Liver (tissue), 9 donors: ENCODE results near the gene MECP2. TPM values are rescaled to one million over a fixed set of nuclear protein-coding genes. Genes with fewer than 3 reads are reported as not detected.

Experiments
- DNase-seq: peaks from one replicate; pipeline ENCODE4 v3.0.0-alpha.2; 2017; ENCODE audit warnings: low spot score
- H3K27ac ChIP-seq, 2 donors: one replicate each; pipeline ENCODE4 v1.7.0; 2013; ENCODE audit warnings: inconsistent platforms in 2 of 2, low read length in 2 of 2, control low read depth in 1 of 2, low read depth in 1 of 2, mild to moderate bottlenecking in 1 of 2
- H3K27me3 ChIP-seq, 4 donors: one replicate each; pipeline versions ENCODE4 v1.6.1 to v1.7.0; 2013; ENCODE audit warnings: low read length in 3 of 4, inconsistent platforms in 1 of 4, mild to moderate bottlenecking in 1 of 4, moderate library complexity in 1 of 4; ENCODE audit not compliant: control insufficient read depth in 4 of 4, insufficient read depth in 4 of 4
- H3K36me3 ChIP-seq, 4 donors: one replicate each; pipeline versions ENCODE4 v1.6.1 to v1.7.0; 2013; ENCODE audit warnings: low read length in 3 of 4, mild to moderate bottlenecking in 3 of 4, low read depth in 1 of 4, moderate library complexity in 1 of 4; ENCODE audit not compliant: control insufficient read depth in 4 of 4, insufficient read depth in 3 of 4
- H3K4me1 ChIP-seq, 4 donors: one replicate each; pipeline versions ENCODE4 v1.6.1 to v1.7.0; 2013; ENCODE audit warnings: low read length in 3 of 4, mild to moderate bottlenecking in 3 of 4, moderate library complexity in 1 of 4; ENCODE audit not compliant: control insufficient read depth in 4 of 4, insufficient read depth in 4 of 4
- H3K4me3 ChIP-seq, 3 donors: one replicate each; pipeline versions ENCODE4 v1.6.1 to v1.7.0; 2013; ENCODE audit warnings: low read length in 3 of 3, control low read depth in 1 of 3, low read depth in 1 of 3, mild to moderate bottlenecking in 1 of 3
- H3K9ac ChIP-seq, 2 donors: one replicate each; pipeline ENCODE4 v1.7.0; 2013; ENCODE audit warnings: low read length in 2 of 2, mild to moderate bottlenecking in 2 of 2, moderate library complexity in 2 of 2, control low read depth in 1 of 2, low read depth in 1 of 2
- H3K9me3 ChIP-seq, 4 donors: one replicate each; pipeline versions ENCODE4 v1.6.1 to v1.7.0; 2013; ENCODE audit warnings: low read length in 3 of 4; ENCODE audit not compliant: control insufficient read depth in 4 of 4
- EGR1 ChIP-seq, 2 donors: IDR thresholded peaks; 2 replicates each; pipeline ENCODE4 v1.6.1; 2016 to 2018; ENCODE audit warnings: antibody characterized with exemption in 2 of 2, low read depth in 2 of 2
- GABPA ChIP-seq, 2 donors: IDR thresholded peaks in 1 of 2; conservative IDR thresholded peaks in 1 of 2; 2 replicates each; pipeline ENCODE4 v1.6.1; 2016; ENCODE audit warnings: antibody characterized with exemption in 2 of 2, mild to moderate bottlenecking in 1 of 2, moderate library complexity in 1 of 2
- HNF4A ChIP-seq, 2 donors: conservative IDR thresholded peaks; 2 replicates each; pipeline ENCODE4 v1.6.1; 2016; ENCODE audit warnings: antibody characterized with exemption in 2 of 2, mild to moderate bottlenecking in 2 of 2
- JUND ChIP-seq, 2 donors: IDR thresholded peaks; 2 replicates each; pipeline ENCODE4 v1.6.1; 2016; ENCODE audit warnings: antibody characterized with exemption in 2 of 2
- NR2F2 ChIP-seq: IDR thresholded peaks from 2 replicates; pipeline ENCODE4 v1.6.1; 2016; ENCODE audit warnings: antibody characterized with exemption
- RAD21 ChIP-seq, 2 donors: IDR thresholded peaks; 2 replicates each; pipeline ENCODE4 v1.6.1; 2016; ENCODE audit warnings: antibody characterized with exemption in 2 of 2, mild to moderate bottlenecking in 2 of 2
- RXRA ChIP-seq, 2 donors: IDR thresholded peaks; 2 replicates each; pipeline ENCODE4 v1.6.1; 2017 to 2018; ENCODE audit warnings: antibody characterized with exemption in 2 of 2, mild to moderate bottlenecking in 1 of 2
- SP1 ChIP-seq: IDR thresholded peaks from 2 replicates; pipeline ENCODE4 v1.6.1; 2018; ENCODE audit warnings: antibody characterized with exemption, mild to moderate bottlenecking
- TAF1 ChIP-seq: conservative IDR thresholded peaks from 2 replicates; pipeline ENCODE4 v1.6.1; 2016; ENCODE audit warnings: antibody characterized with exemption, mild to moderate bottlenecking
- WGBS: extraction: QIAGEN DNeasy Blood & Tissue Kit; methylation state at CpG from one replicate; pipeline ENCODE4 v1.1.7; 2013; 5-methylcytosine and 5-hydroxymethylcytosine counted together
- polyA plus RNA-seq, 2 donors: library from polyadenylated mRNA; stranded (reverse) in 1 of 2; unstranded in 1 of 2; fragments of 200-250 nt in 1 of 2; fragments of >200 nt in 1 of 2; fragmentation: Nextera tagmentation in 1 of 2; extraction: Ambion mirVana in 1 of 2; gene quantifications; one replicate each; pipeline versions ENCODE4 v1.2.1 to v1.2.3, GENCODE V29; 2013 to 2015
- total RNA-seq, 2 donors: library from RNA; depleted of rRNA; stranded (reverse); fragments of >200 nt; gene quantifications; one replicate each; pipeline ENCODE4 v1.2.3, GENCODE V29; 2014
- TF ChIP-seq, protein P1 (sequence below): IDR thresholded peaks from 2 replicates; pipeline ENCODE4 v1.6.1; 2016; ENCODE audit warnings: antibody characterized with exemption, mild to moderate bottlenecking
- TF ChIP-seq, protein P2 (sequence below): fragments of 150-350 bp; IDR thresholded peaks from 2 replicates; pipeline ENCODE4 v1.5.1; 2017; ENCODE audit warnings: improper control_type of control experiment, low read depth, low read length; ENCODE audit not compliant: missing input control
- donor health status: healthy.
- donor health status: healthy.
- donor health status: healthy.
- donor health status: healthy.
- donor health status: healthy.

Gene MECP2
- total and polyA plus RNA-seq, 4 donors: 6.9 to 22.0 (median 10.0) TPM

DNA sequence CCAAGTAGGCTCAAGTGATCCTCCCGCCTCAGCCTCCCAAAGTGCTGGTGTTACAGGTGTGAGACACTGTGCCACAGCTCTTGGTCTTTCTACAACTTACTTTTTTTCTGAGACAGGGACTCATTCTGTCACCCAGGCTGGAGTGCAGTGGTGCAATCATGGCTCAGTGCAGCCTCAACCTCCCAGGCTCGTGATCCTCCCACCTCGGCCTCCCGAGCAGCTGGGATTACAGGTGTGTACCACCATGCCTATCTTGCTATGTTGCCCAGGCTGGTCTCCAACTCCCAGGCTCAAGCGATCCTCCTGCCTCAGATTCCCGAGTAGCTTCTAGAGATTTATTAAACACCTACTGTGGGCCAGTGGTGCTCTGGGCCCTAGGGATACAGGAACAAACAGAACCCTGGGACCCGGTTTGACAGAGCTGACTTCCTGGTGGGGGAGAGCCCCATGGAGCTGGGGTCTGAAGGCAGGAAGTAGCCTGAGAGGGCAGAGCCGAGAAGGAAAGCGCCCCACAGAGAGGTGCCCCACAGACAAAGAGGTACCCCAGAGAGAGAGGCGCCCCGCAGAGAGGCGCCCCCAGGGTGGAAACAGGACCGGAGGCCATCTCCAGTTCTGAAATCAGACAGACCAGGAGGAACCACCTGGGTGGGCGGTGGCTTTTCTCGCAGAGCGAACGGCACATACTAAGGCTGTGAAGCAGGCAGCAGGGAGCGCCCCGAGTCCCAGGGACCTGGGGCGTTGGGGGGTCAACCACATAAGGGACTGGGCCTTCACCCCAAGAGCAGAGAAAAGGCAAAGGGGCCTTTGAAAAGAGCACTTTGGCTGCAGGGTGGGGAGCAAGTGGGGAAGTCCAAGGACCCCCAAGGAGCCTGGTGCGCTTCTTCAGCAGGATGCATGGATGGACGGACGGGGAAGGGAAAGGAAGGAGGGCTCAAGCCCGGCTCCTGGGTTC is 82.8 kb downstream of the MECP2 start:
- Histone ChIP-seq H3K4me3 (no peak overlapping the region), H3K36me3 (peaks cover 0 to 11% (median 4%) of the 10 kb centered on the region in 4 donors), H3K27me3 (no peaks in the 10 kb centered on the region), H3K4me1 (peaks cover 0 to 9% (median 3%) of the 10 kb centered on the region in 4 donors), H3K9ac (no peak overlapping the region), H3K27ac (no peak overlapping the region), H3K9me3 (no peaks in the 10 kb centered on the region)
- DNase-seq: no peak
- TF ChIP-seq, protein P1, sequence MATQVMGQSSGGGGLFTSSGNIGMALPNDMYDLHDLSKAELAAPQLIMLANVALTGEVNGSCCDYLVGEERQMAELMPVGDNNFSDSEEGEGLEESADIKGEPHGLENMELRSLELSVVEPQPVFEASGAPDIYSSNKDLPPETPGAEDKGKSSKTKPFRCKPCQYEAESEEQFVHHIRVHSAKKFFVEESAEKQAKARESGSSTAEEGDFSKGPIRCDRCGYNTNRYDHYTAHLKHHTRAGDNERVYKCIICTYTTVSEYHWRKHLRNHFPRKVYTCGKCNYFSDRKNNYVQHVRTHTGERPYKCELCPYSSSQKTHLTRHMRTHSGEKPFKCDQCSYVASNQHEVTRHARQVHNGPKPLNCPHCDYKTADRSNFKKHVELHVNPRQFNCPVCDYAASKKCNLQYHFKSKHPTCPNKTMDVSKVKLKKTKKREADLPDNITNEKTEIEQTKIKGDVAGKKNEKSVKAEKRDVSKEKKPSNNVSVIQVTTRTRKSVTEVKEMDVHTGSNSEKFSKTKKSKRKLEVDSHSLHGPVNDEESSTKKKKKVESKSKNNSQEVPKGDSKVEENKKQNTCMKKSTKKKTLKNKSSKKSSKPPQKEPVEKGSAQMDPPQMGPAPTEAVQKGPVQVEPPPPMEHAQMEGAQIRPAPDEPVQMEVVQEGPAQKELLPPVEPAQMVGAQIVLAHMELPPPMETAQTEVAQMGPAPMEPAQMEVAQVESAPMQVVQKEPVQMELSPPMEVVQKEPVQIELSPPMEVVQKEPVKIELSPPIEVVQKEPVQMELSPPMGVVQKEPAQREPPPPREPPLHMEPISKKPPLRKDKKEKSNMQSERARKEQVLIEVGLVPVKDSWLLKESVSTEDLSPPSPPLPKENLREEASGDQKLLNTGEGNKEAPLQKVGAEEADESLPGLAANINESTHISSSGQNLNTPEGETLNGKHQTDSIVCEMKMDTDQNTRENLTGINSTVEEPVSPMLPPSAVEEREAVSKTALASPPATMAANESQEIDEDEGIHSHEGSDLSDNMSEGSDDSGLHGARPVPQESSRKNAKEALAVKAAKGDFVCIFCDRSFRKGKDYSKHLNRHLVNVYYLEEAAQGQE: no peak
- TF ChIP-seq EGR1 (IDR thresholded peaks at IDR 0.05; ENCODE audit: low read depth in 2 of 2) (no peak), GABPA (IDR thresholded peaks at IDR 0.05 in 1 of 2, conservative IDR thresholded peaks at IDR 0.05 in 1 of 2) (no peak), SP1 (no peak), HNF4A (conservative IDR thresholded peaks at IDR 0.05) (no peak)
- 92% methylated on average over 24 of the region's 24 CpGs for WGBS

DNA sequence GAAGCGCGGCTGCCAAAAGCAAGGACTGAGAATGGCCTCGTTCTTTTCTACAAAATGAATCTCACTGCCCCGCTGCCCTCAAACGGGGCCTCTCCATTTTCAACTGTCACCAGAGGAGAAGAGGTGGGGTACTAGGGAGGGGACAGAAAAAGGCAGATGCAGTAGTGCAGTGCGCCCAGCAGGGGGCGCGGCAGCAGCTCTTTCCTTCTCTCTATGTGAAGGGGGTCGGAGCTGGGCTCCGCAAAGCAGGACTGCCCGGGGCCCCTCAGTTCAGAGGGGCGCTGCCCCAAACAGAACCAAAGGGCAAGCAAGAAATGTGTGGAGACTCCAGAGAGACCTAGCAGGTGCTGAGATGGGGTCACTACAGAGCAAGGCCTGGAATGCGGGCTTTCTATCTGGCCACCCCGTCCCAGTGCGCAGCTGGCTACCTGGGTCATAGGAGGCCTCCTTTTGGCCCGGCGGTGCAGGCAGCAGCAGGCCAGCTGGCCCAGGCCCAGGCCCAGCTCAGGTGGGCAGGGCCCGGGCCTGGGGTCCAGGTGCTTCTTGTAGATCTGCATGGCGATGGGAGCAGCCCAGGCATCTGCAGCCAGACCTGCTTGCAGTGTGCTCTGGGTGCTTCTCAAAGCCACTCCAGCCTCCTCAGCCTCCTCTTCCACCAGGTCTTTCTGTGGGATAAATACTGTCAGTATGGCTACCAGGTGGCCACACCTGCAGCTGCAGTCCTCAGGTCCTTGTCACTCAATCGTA is 83.7 kb downstream of the MECP2 start:
- no peak overlapping the region for H3K9ac ChIP-seq
- 43% methylated on average over 20 of the region's 20 CpGs for WGBS
- H3K9me3 ChIP-seq: no peaks in the 10 kb centered on the region
- no peaks in the 10 kb centered on the region for H3K27me3 ChIP-seq
- H3K27ac ChIP-seq: no peak overlapping the region
- peaks cover 0 to 9% (median 2%) of the 10 kb centered on the region in 4 donors for H3K4me1 ChIP-seq
- H3K36me3 ChIP-seq: peaks cover 0 to 11% (median 4%) of the 10 kb centered on the region in 4 donors
- peak; percentile 62 to 76 for TF ChIP-seq RAD21 (IDR thresholded peaks at IDR 0.05)
- no peak for TF ChIP-seq TAF1
- TF ChIP-seq, protein P1: no peak
- TF ChIP-seq HNF4A (conservative IDR thresholded peaks at IDR 0.05): no peak
- TF ChIP-seq EGR1 (IDR thresholded peaks at IDR 0.05; ENCODE audit: low read depth in 2 of 2): no peak
- TF ChIP-seq, protein P2, sequence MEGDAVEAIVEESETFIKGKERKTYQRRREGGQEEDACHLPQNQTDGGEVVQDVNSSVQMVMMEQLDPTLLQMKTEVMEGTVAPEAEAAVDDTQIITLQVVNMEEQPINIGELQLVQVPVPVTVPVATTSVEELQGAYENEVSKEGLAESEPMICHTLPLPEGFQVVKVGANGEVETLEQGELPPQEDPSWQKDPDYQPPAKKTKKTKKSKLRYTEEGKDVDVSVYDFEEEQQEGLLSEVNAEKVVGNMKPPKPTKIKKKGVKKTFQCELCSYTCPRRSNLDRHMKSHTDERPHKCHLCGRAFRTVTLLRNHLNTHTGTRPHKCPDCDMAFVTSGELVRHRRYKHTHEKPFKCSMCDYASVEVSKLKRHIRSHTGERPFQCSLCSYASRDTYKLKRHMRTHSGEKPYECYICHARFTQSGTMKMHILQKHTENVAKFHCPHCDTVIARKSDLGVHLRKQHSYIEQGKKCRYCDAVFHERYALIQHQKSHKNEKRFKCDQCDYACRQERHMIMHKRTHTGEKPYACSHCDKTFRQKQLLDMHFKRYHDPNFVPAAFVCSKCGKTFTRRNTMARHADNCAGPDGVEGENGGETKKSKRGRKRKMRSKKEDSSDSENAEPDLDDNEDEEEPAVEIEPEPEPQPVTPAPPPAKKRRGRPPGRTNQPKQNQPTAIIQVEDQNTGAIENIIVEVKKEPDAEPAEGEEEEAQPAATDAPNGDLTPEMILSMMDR: peak; percentile 80
- TF ChIP-seq JUND (IDR thresholded peaks at IDR 0.05): no peak
- no peak for TF ChIP-seq RXRA (IDR thresholded peaks at IDR 0.05)
- TF ChIP-seq NR2F2: no peak
- no peak for DNase-seq
- no peak overlapping the region for H3K4me3 ChIP-seq
